Astrocyte (in vitro differentiated cells and primary cell): ENCODE results near the gene STPG3. TPM values are rescaled to one million over a fixed set of nuclear protein-coding genes. Genes with fewer than 3 reads are reported as not detected.

Experiments used
- DNase-seq: peaks from one replicate; pipeline ENCODE4 v3.0.0-alpha.2; 2010; ENCODE audit warnings: low read depth
- FAIRE-seq: peaks from 2 replicates; lab custom pipeline; 2011; peaks lifted over from hg19 to GRCh38; lab: Jason Lieb, UNC
- H2AFZ ChIP-seq: 2 replicates; pipeline ENCODE4 v1.6.0; 2012; ENCODE audit warnings: low read depth, low read length, inconsistent platforms
- H3K27ac ChIP-seq: 2 replicates; pipeline ENCODE4 v1.5.1; 2011; ENCODE audit warnings: low read depth, low read length, inconsistent platforms
- H3K27me3 ChIP-seq: 2 replicates; pipeline ENCODE4 v1.6.0; 2011; ENCODE audit warnings: low read length, inconsistent platforms; ENCODE audit not compliant: insufficient read depth
- H3K36me3 ChIP-seq: 2 replicates; pipeline ENCODE4 v1.5.1; 2011; ENCODE audit warnings: low read length, inconsistent platforms; ENCODE audit not compliant: insufficient read depth
- H3K4me1 ChIP-seq: 2 replicates; pipeline ENCODE4 v1.5.1; 2011; ENCODE audit warnings: low read length, inconsistent platforms; ENCODE audit not compliant: insufficient read depth
- H3K4me2 ChIP-seq: 2 replicates; pipeline ENCODE4 v1.6.0; 2012; ENCODE audit warnings: low read length, inconsistent platforms
- H3K4me3 ChIP-seq: 2 replicates; pipeline ENCODE4 v1.5.1; 2011; ENCODE audit warnings: low read depth, mild to moderate bottlenecking, low read length, inconsistent platforms; ENCODE audit not compliant: insufficient read depth
- H3K79me2 ChIP-seq: 2 replicates; pipeline ENCODE4 v1.6.0; 2012; ENCODE audit warnings: mild to moderate bottlenecking, low read length, inconsistent platforms; ENCODE audit not compliant: insufficient read depth
- H3K9ac ChIP-seq: 2 replicates; pipeline ENCODE4 v1.6.0; 2012; ENCODE audit warnings: mild to moderate bottlenecking, low read length, inconsistent platforms
- H3K9me3 ChIP-seq: 2 replicates; pipeline ENCODE4 v1.5.1; 2012; ENCODE audit warnings: low read depth, mild to moderate bottlenecking, low read length, inconsistent platforms; ENCODE audit not compliant: insufficient read depth
- H4K20me1 ChIP-seq: 2 replicates; pipeline ENCODE4 v1.6.0; 2012; ENCODE audit warnings: low read length, inconsistent platforms; ENCODE audit not compliant: insufficient read depth
- H3K27ac Mint-ChIP-seq: one replicate; pipeline ENCODE4 v1.8.0; 2021; ENCODE audit warnings: mild to moderate bottlenecking, mixed read lengths; ENCODE audit not compliant: unreplicated experiment
- H3K27me3 Mint-ChIP-seq: one replicate; pipeline ENCODE4 v1.8.0; 2021; ENCODE audit warnings: low read depth, mixed read lengths; ENCODE audit not compliant: unreplicated experiment
- H3K36me3 Mint-ChIP-seq: one replicate; pipeline ENCODE4 v1.8.0; 2021; ENCODE audit warnings: low read depth, mixed read lengths; ENCODE audit not compliant: unreplicated experiment
- H3K4me1 Mint-ChIP-seq: one replicate; pipeline ENCODE4 v1.8.0; 2021; ENCODE audit warnings: low read depth, mixed read lengths; ENCODE audit not compliant: unreplicated experiment
- H3K4me3 Mint-ChIP-seq: one replicate; pipeline ENCODE4 v1.8.0; 2021; ENCODE audit warnings: mild to moderate bottlenecking, moderate library complexity, mixed read lengths; ENCODE audit not compliant: unreplicated experiment
- H3K9me3 Mint-ChIP-seq: one replicate; pipeline ENCODE4 v1.8.0; 2021; ENCODE audit warnings: mild to moderate bottlenecking, mixed read lengths; ENCODE audit not compliant: unreplicated experiment
- EZH2 ChIP-seq: IDR thresholded peaks from 2 replicates; pipeline ENCODE4 v1.6.1; 2012; ENCODE audit warnings: mild to moderate bottlenecking, low read length, inconsistent platforms; ENCODE audit not compliant: insufficient read depth
- total RNA-seq: library from RNA; stranded (reverse); gene quantifications from 2 replicates; pipeline ENCODE4 v1.2.1, GENCODE V29; 2021
- TF ChIP-seq, protein P1 (sequence below): IDR thresholded peaks from 2 replicates; pipeline ENCODE4 v1.5.1; 2011; ENCODE audit warnings: low read depth, mild to moderate bottlenecking, inconsistent platforms, low read length, moderate library complexity; ENCODE audit not compliant: insufficient read depth

The STPG3 gene
- total RNA-seq, 1 donor from 2014 or later, result not detected

DNA sequence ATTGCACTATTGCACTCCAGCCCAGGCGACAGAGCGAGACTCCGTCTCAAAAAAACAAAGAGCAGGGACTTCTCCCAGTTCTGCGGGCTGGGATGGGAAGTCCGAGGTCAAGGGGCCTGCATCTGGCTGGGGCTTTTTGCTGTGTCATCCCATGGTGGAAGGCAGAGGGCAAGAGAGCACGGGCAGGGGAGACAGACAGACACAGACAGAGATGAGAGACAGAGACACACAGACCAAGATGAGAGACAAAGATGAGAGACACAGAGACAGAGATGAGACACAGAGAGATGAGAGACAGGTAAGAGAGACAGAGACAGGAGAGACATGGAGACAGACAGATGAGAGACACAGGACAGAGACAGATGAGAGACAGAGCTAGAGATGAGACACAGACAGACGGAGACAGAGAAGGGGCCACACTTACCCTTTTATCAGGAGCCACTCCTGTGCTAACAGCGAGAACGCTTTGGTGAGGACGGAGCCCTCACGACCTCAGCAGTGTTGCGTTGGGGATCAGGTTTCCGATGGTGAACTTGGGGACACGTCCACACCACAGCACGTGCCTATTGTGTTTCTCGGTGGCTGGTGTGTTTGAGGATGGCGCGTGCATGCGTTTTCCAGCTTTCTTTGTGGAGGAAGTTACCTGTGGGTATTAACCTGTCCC, 17.6 kb downstream of the STPG3 start:
- Histone ChIP-seq H3K4me2 (no peak overlapping the region), H3K4me1 (peaks cover 4% of the 10 kb centered on the region), H3K9me3 (no peaks in the 10 kb centered on the region), H3K27me3 (no peaks in the 10 kb centered on the region), H2AFZ (no peak overlapping the region), H3K36me3 (peaks cover 15% of the 10 kb centered on the region), H3K79me2 (peaks cover 21% of the 10 kb centered on the region), H4K20me1 (peaks cover 45% of the 10 kb centered on the region), H3K9ac (peak overlapping the region; percentile 43), H3K4me3 (no peak overlapping the region), H3K27ac (no peak overlapping the region)
- Mint-ChIP-seq H3K4me3 (no peak overlapping the region), H3K27me3 (no peaks in the 10 kb centered on the region), H3K27ac (no peak overlapping the region), H3K36me3 (peaks cover 15% of the 10 kb centered on the region), H3K4me1 (peaks cover 6% of the 10 kb centered on the region), H3K9me3 (no peaks in the 10 kb centered on the region)
- DNase-seq (no peak), FAIRE-seq (no peak)
- TF ChIP-seq, protein P1, sequence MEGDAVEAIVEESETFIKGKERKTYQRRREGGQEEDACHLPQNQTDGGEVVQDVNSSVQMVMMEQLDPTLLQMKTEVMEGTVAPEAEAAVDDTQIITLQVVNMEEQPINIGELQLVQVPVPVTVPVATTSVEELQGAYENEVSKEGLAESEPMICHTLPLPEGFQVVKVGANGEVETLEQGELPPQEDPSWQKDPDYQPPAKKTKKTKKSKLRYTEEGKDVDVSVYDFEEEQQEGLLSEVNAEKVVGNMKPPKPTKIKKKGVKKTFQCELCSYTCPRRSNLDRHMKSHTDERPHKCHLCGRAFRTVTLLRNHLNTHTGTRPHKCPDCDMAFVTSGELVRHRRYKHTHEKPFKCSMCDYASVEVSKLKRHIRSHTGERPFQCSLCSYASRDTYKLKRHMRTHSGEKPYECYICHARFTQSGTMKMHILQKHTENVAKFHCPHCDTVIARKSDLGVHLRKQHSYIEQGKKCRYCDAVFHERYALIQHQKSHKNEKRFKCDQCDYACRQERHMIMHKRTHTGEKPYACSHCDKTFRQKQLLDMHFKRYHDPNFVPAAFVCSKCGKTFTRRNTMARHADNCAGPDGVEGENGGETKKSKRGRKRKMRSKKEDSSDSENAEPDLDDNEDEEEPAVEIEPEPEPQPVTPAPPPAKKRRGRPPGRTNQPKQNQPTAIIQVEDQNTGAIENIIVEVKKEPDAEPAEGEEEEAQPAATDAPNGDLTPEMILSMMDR, result no peak
- TF ChIP-seq EZH2, result no peak

DNA sequence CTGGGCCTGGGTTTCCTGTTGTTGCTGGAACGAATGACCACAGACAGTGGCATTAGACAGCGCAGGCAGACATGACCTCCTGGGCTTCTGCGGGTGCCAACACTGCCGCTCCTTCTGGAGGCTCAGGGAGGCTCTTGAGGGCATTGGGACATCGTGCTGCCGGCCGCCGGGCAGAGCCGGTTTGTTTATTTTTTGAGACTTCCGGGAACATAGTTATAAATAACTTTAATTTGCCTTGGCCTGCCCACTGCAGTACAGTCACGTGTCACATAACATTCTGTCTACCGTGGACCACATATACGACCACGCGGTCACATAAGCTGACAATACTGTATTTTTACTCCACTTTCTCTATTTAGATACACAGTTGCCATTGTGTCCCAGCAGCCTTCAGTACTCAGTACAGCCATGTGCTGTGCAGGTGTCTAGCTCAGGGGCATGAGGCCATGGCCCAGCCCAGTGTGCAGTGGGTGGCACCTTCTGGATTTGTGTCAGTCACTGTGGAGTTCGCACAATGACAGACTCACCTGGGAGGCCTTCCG, 18.2 kb downstream of the STPG3 start:
- Histone ChIP-seq H3K79me2 (peaks cover 18% of the 10 kb centered on the region), H3K27ac (no peak overlapping the region), H3K4me2 (no peak overlapping the region), H4K20me1 (peaks cover 45% of the 10 kb centered on the region), H3K36me3 (peaks cover 9% of the 10 kb centered on the region), H3K4me1 (peaks cover 4% of the 10 kb centered on the region), H2AFZ (no peak overlapping the region), H3K9ac (no peak overlapping the region), H3K9me3 (no peaks in the 10 kb centered on the region), H3K4me3 (no peak overlapping the region), H3K27me3 (no peaks in the 10 kb centered on the region)
- DNase-seq (no peak), FAIRE-seq (no peak)
- TF ChIP-seq, protein P1, result no peak
- no peak for TF ChIP-seq EZH2
- Mint-ChIP-seq H3K27ac (peak overlapping the region; percentile 69), H3K36me3 (peaks cover 15% of the 10 kb centered on the region), H3K27me3 (no peaks in the 10 kb centered on the region), H3K4me3 (no peak overlapping the region), H3K9me3 (no peaks in the 10 kb centered on the region), H3K4me1 (peaks cover 6% of the 10 kb centered on the region)
